Measurements from ENCODE around the gene AK5. TPM values are rescaled to one million over a fixed set of nuclear protein-coding genes. Genes with fewer than 3 reads are reported as not detected.
"Not testable (repeated sequence)": the region's sequence is repeated elsewhere in the genome, so short reads cannot be mapped to it uniquely, and the experiment has no call there.

The AK5 gene
- total RNA-seq, 2 experiments from 2014 or later, result 7.0 to 9.1 TPM

DNA sequence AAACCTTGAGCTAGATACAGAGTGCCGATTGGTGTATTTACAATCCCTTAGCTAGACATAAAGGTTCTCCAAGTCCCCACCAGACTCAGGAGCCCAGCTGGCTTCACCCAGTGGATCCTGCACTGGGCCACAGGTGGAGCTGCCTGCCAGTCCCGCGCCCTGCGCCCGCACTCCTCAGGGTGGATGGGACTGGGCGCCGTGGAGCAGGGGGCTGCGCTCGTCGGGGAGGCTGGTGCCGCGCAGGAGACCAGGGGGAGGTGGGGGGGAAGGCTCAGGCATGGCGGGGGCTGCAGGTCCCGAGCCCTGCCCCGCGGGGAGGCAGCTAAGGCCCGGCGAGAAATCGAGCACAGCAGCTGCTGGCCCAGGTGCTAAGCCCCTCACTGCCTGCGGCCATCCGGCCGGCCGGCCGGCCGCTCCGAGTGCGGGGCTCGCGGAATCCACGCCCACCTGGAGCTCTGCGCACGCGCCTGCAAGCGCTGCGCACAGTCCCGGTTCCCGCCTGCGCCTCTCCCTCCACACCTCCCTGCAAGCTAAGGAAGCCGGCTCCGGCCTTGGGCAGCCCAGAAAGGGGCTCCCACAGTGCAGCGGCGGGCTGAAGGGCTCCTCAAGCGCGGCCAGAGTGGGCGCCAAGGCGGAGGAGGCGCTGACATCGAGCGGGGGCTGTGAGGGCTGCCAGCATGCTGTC lies 249.9 kb downstream of the AK5 start:
- CTCF ChIA-PET, result interaction anchor here (0.7 to 2.6 kb wide), 7 partner anchors 14 to 388 kb away, joined by 3 to 12 read pairs (median 3); partner anchors contain the start of gene AK5
- H3K4me3 Mint-ChIP-seq; H3K36me3 Mint-ChIP-seq (ENCODE audit: low read depth); H3K9me3 Mint-ChIP-seq; H3K27me3 Mint-ChIP-seq (ENCODE audit: low read depth); DNase-seq; H3K27ac Mint-ChIP-seq: not testable (repeated sequence)
- H3K4me1 Mint-ChIP-seq (ENCODE audit: low read depth), result peaks cover 10% of the 10 kb centered on the region
- intact Hi-C loops (cut with micrococcal nuclease), result loop anchor here (2.0 to 10.0 kb wide), 5 partner anchors 137 to 1201 kb away; no protein-coding TSS in a partner anchor

DNA sequence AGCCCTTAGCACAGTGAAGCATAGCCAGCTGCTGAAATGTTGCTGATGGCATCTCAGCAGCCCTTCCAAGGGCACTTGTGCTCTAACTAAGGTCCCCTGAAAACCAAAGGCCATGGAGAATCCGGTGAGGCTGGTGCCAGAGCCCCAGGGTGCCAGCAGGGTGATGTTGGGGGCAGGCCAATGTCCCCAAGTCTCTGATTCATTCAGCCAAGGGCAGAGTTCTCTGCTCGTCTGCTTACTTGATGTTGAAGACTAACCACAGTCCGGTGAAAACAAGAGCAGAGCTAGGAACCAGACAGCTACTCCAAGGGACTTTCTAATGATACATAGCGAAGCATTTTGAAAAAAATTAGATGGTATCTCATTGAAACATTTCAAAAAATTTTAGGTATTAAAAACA lies 250.8 kb downstream of the AK5 start:
- Mint-ChIP-seq H3K9me3 (peaks cover 2% of the 10 kb centered on the region), H3K4me3 (no peak overlapping the region), H3K27me3 (ENCODE audit: low read depth) (no peaks in the 10 kb centered on the region), H3K4me1 (ENCODE audit: low read depth) (peaks cover 8% of the 10 kb centered on the region), H3K36me3 (ENCODE audit: low read depth) (no peaks in the 10 kb centered on the region), H3K27ac (no peak overlapping the region)
- CTCF ChIA-PET, result interaction anchor here (0.6 to 2.6 kb wide), 15 partner anchors 8 to 391 kb away, joined by 3 to 12 read pairs (median 3); partner anchors contain the start of gene AK5
- intact Hi-C loops (cut with micrococcal nuclease), result loop anchor here (1.0 to 10.0 kb wide), 10 partner anchors 138 to 1378 kb away; partner anchors contain the start of gene PIGK
- no peak for DNase-seq

DNA sequence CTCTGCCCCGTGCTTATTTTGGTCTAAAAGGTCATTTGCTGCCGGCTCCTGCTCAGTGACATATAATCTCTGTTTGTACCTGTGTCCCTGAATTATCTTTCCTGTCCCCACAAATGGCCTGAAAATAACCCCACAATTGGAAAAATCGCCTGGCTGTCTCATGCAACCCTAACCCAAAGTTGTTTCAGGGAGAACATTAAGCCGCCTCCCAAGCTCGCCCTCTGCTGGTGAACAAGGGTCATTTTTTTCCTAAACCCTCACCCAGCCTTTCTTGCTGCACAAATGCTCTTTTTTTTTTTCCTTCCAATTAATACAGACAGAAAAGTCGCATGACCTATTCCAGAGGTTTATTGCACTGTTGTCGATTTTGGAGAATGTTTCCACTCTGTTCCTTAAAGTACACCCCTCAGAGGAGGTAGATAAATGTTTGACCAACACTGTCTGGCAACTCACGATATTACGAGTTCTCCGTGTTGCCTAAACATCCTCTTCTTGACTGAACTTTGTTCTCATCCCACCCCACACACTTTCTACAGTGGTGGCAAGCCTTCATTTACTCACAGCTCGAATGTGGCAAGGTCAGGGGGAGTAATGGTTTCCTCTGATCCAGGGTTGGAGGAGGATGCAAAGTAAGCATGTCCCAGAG lies 252.0 kb downstream of the AK5 start:
- Mint-ChIP-seq H3K4me1 (ENCODE audit: low read depth) (peaks cover 8% of the 10 kb centered on the region), H3K27me3 (ENCODE audit: low read depth) (no peaks in the 10 kb centered on the region), H3K4me3 (no peak overlapping the region), H3K27ac (peak overlapping the region; percentile 15), H3K9me3 (peaks cover 2% of the 10 kb centered on the region), H3K36me3 (ENCODE audit: low read depth) (no peaks in the 10 kb centered on the region)
- CTCF ChIA-PET, result interaction anchor here (0.6 to 2.6 kb wide), 32 partner anchors 12 to 1541 kb away, joined by 3 to 12 read pairs (median 4); partner anchors contain the start of gene AK5
- DNase-seq, result peak; percentile 77
- intact Hi-C loops (cut with micrococcal nuclease), result loop anchor here (1.0 to 10.0 kb wide), 10 partner anchors 139 to 1379 kb away; partner anchors contain the start of gene PIGK

DNA sequence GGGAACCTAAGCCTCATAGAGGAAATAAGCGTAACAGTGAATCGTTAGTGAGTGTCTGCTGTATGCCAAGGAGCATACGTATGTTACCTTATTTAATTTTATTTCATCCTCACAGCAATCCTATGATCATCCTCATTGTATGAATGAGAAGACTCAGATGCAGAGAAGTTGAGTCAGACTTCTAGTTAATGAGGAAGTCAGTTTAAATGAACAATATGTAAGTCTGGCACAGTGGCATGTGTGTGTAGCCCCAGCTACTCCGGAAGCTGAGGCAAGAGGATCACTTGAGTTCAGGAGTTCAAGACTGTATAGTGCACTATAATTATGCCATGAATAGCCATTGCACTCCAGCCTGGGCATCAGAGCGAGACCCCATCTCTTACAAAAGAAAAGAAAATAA lies 252.6 kb downstream of the AK5 start:
- no peak overlapping the region for H3K27ac Mint-ChIP-seq
- H3K4me3 Mint-ChIP-seq, result no peak overlapping the region
- peaks cover 8% of the 10 kb centered on the region for H3K4me1 Mint-ChIP-seq (ENCODE audit: low read depth)
- H3K9me3 Mint-ChIP-seq, result peaks cover 2% of the 10 kb centered on the region
- H3K27me3 Mint-ChIP-seq (ENCODE audit: low read depth), result no peaks in the 10 kb centered on the region
- H3K36me3 Mint-ChIP-seq (ENCODE audit: low read depth), result no peaks in the 10 kb centered on the region
- intact Hi-C loops (cut with micrococcal nuclease), result loop anchor here (5.0 to 10.0 kb wide), 3 partner anchors 140 to 368 kb away; no protein-coding TSS in a partner anchor
- CTCF ChIA-PET, result interaction anchor here (1.0 to 2.6 kb wide), 5 partner anchors 11 to 487 kb away, joined by 3 to 12 read pairs (median 4); no protein-coding TSS in a partner anchor
- no peak for DNase-seq

DNA sequence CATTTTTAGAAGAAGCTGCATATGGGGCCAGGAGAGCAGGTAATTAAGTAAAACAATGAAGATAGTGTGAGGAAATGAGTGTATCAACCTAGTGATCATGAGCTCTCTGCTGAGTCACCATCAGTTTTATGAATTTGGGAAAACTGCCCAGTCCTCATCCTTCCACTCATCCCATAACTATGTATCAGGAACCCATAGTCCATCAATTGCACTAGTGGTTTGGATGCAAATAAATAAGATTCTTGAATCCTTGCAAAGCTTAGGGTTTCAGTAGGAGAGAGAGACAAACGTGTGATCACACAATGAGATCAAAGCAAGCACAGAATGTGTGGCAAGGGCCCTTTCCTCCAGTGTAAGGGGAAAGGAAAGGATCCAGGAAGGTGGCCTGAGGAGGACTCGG lies 255.0 kb downstream of the AK5 start:
- no peak overlapping the region for H3K4me3 Mint-ChIP-seq
- H3K27me3 Mint-ChIP-seq (ENCODE audit: low read depth), result no peaks in the 10 kb centered on the region
- peaks cover 8% of the 10 kb centered on the region for H3K4me1 Mint-ChIP-seq (ENCODE audit: low read depth)
- no peaks in the 10 kb centered on the region for H3K36me3 Mint-ChIP-seq (ENCODE audit: low read depth)
- intact Hi-C loops (cut with micrococcal nuclease), result loop anchor here (10.0 kb wide), 1 partner anchor 142 kb away; no protein-coding TSS in a partner anchor
- no peak overlapping the region for H3K27ac Mint-ChIP-seq
- DNase-seq, result no peak
- no peaks in the 10 kb centered on the region for H3K9me3 Mint-ChIP-seq
- CTCF ChIA-PET, result interaction anchor here (0.6 to 1.1 kb wide), 4 partner anchors 13 to 390 kb away, joined by 3 read pairs; no protein-coding TSS in a partner anchor

DNA sequence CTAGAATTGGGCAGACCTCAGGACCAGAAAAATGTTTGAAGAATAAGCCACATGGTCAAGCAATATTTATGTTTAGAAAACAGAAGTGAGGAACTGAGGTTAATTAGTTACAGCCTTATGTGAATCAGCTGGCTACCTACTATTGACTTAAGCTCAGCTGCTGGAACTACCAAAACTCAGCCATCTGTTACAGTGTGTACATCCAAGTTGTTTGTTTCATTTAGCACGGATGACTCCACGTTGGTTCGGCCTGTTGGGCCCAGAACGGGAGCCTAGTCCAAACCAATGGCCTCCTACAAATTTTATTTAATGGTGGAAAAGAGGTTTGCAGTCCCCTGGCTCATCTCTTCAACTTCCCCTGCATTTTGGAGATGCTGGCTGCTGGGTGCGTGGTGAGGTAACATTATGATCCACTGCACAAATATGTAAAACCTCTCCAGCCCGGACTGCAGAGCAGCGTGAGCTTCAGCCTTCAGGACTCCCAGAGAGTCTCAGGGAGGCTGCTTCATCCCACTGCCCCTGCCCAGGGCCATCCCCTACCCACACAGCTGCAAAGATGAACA lies 257.2 kb downstream of the AK5 start:
- CTCF ChIA-PET, result interaction anchor here (0.6 kb wide), 1 partner anchor 45 kb away, joined by 3 read pairs; no protein-coding TSS in a partner anchor
- no peak for DNase-seq
- intact Hi-C loops (cut with micrococcal nuclease), result loop anchor here (10.0 kb wide), 1 partner anchor 144 kb away; no protein-coding TSS in a partner anchor
- peaks cover under 1% of the 10 kb centered on the region for H3K4me1 Mint-ChIP-seq (ENCODE audit: low read depth)
- no peak overlapping the region for H3K27ac Mint-ChIP-seq
- no peaks in the 10 kb centered on the region for H3K27me3 Mint-ChIP-seq (ENCODE audit: low read depth)
- no peaks in the 10 kb centered on the region for H3K36me3 Mint-ChIP-seq (ENCODE audit: low read depth)
- no peak overlapping the region for H3K4me3 Mint-ChIP-seq
- H3K9me3 Mint-ChIP-seq, result no peaks in the 10 kb centered on the region

DNA sequence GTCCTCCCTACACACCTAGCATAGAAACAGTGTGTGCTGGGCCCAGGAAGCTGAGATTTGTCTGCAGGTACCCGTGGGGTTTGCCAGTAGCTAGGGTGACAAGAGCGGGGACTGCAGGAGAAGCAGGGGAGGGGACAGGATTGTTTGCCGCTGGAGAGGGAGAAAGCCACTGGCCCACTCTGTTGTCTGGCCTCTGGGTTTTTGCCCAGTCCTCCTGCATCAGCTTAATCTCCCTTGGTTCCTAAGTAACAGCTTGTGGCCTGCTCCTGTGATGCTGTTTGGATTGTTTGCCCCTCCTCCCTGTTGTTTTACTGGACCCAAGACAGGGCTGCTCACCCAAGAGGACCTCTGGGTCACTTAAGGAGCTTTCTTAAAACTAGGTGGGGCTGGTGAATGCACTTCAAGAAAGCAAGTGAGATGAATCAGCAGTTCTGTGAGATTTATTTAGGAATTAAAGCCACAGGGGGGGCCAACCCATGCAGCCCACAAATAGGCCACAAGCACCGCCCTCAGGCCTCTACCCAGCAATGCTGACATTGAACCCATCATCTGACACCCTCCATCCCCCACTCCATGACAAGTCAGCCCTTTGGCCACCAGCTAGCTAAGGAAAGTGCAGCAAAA lies 257.8 kb downstream of the AK5 start:
- CTCF ChIA-PET, result interaction anchor here (0.6 kb wide), 1 partner anchor 45 kb away, joined by 3 read pairs; no protein-coding TSS in a partner anchor
- Mint-ChIP-seq H3K4me3 (no peak overlapping the region), H3K36me3 (ENCODE audit: low read depth) (no peaks in the 10 kb centered on the region), H3K27me3 (ENCODE audit: low read depth) (no peaks in the 10 kb centered on the region), H3K4me1 (ENCODE audit: low read depth) (no peaks in the 10 kb centered on the region), H3K27ac (no peak overlapping the region), H3K9me3 (no peaks in the 10 kb centered on the region)
- intact Hi-C loops (cut with micrococcal nuclease), result loop anchor here (10.0 kb wide), 1 partner anchor 145 kb away; no protein-coding TSS in a partner anchor
- DNase-seq, result no peak

GRCh38 chr1:77540501-77541161 lies 258.8 kb downstream of the AK5 start:
- H3K4me1 Mint-ChIP-seq (ENCODE audit: low read depth), result no peaks in the 10 kb centered on the region
- CTCF ChIA-PET, result interaction anchor here (1.0 kb wide), 1 partner anchor 8 kb away, joined by 3 read pairs; no protein-coding TSS in a partner anchor
- no peak overlapping the region for H3K27ac Mint-ChIP-seq
- no peaks in the 10 kb centered on the region for H3K27me3 Mint-ChIP-seq (ENCODE audit: low read depth)
- intact Hi-C loops (cut with micrococcal nuclease), result no loop called here
- no peak overlapping the region for H3K4me3 Mint-ChIP-seq
- H3K36me3 Mint-ChIP-seq (ENCODE audit: low read depth), result peaks cover 3% of the 10 kb centered on the region
- no peaks in the 10 kb centered on the region for H3K9me3 Mint-ChIP-seq
- DNase-seq, result no peak

GRCh38 chr1:77541162-77541545 lies 259.3 kb downstream of the AK5 start:
- no peak overlapping the region for H3K4me3 Mint-ChIP-seq
- peaks cover 3% of the 10 kb centered on the region for H3K36me3 Mint-ChIP-seq (ENCODE audit: low read depth)
- no peak for DNase-seq
- H3K27me3 Mint-ChIP-seq (ENCODE audit: low read depth), result no peaks in the 10 kb centered on the region
- H3K4me1 Mint-ChIP-seq (ENCODE audit: low read depth), result no peaks in the 10 kb centered on the region
- H3K9me3 Mint-ChIP-seq, result no peaks in the 10 kb centered on the region
- CTCF ChIA-PET, result interaction anchor here (1.0 kb wide), 1 partner anchor 8 kb away, joined by 3 read pairs; no protein-coding TSS in a partner anchor
- intact Hi-C loops (cut with micrococcal nuclease), result no loop called here
- no peak overlapping the region for H3K27ac Mint-ChIP-seq

- CTCF ChIA-PET, result no interaction called here
- H3K27me3 Mint-ChIP-seq (ENCODE audit: low read depth), result no peaks in the 10 kb centered on the region
- no peak for DNase-seq
- no peak overlapping the region for H3K4me3 Mint-ChIP-seq
- intact Hi-C loops (cut with micrococcal nuclease), result no loop called here
- peaks cover 3% of the 10 kb centered on the region for H3K36me3 Mint-ChIP-seq (ENCODE audit: low read depth)
- H3K27ac Mint-ChIP-seq, result no peak overlapping the region
- no peaks in the 10 kb centered on the region for H3K4me1 Mint-ChIP-seq (ENCODE audit: low read depth)
- no peaks in the 10 kb centered on the region for H3K9me3 Mint-ChIP-seq
These were observed 261.1 kb downstream of the AK5 start for GRCh38 chr1:77542813-77543420.

- Mint-ChIP-seq H3K4me1 (ENCODE audit: low read depth) (no peaks in the 10 kb centered on the region), H3K36me3 (ENCODE audit: low read depth) (peaks cover 4% of the 10 kb centered on the region), H3K27ac (no peak overlapping the region), H3K4me3 (no peak overlapping the region), H3K27me3 (ENCODE audit: low read depth) (no peaks in the 10 kb centered on the region), H3K9me3 (no peaks in the 10 kb centered on the region)
- CTCF ChIA-PET, result interaction anchor here (1.0 to 2.5 kb wide), 2 partner anchors 11 to 16 kb away, joined by 5 to 12 read pairs; no protein-coding TSS in a partner anchor
- no peak for DNase-seq
- intact Hi-C loops (cut with micrococcal nuclease), result no loop called here
These were observed 262.1 kb downstream of the AK5 start for GRCh38 chr1:77543822-77544448.
